ENCODE measurements around the gene LEPROT.

The LEPROT gene

DNA sequence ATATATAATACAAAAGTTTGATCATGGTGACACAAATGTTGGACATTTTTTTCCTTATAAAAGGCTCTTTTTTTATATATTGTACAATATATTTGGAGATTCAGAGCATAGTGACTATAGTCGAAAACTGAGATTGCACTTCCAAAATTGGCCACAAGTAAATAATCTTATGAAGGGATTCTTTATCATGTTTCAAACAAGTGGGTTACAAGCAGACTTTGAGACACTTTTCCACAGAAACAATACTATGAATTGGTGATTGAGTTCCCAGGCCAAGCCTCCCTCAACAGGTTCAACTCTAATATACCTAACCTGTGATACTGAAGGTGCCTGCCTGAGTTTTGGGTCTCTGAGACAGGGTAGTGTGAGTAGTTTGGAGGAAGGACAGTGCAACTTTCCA lies 13.8 kb downstream of the LEPROT start:
- TF ChIP-seq POLR2AphosphoS5 (IDR thresholded peaks at IDR 0.05; ENCODE audit: low read depth, low read length): no peak
- TF ChIP-seq SIN3A (IDR thresholded peaks at IDR 0.05; ENCODE audit: borderline replicate concordance, insufficient read depth, low read length): no peak
- no peak for TF ChIP-seq TAF1 (IDR thresholded peaks at IDR 0.05; ENCODE audit: borderline replicate concordance, insufficient read depth, low read length)
- TF ChIP-seq FOXP2 (optimal IDR thresholded peaks at IDR 0.05; ENCODE audit: borderline replicate concordance, extremely low read depth, extremely low read length, insufficient read depth): no peak
- TF ChIP-seq, protein P1, sequence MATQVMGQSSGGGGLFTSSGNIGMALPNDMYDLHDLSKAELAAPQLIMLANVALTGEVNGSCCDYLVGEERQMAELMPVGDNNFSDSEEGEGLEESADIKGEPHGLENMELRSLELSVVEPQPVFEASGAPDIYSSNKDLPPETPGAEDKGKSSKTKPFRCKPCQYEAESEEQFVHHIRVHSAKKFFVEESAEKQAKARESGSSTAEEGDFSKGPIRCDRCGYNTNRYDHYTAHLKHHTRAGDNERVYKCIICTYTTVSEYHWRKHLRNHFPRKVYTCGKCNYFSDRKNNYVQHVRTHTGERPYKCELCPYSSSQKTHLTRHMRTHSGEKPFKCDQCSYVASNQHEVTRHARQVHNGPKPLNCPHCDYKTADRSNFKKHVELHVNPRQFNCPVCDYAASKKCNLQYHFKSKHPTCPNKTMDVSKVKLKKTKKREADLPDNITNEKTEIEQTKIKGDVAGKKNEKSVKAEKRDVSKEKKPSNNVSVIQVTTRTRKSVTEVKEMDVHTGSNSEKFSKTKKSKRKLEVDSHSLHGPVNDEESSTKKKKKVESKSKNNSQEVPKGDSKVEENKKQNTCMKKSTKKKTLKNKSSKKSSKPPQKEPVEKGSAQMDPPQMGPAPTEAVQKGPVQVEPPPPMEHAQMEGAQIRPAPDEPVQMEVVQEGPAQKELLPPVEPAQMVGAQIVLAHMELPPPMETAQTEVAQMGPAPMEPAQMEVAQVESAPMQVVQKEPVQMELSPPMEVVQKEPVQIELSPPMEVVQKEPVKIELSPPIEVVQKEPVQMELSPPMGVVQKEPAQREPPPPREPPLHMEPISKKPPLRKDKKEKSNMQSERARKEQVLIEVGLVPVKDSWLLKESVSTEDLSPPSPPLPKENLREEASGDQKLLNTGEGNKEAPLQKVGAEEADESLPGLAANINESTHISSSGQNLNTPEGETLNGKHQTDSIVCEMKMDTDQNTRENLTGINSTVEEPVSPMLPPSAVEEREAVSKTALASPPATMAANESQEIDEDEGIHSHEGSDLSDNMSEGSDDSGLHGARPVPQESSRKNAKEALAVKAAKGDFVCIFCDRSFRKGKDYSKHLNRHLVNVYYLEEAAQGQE (IDR thresholded peaks at IDR 0.05; ENCODE audit: insufficient read depth in 1 of 2, low read depth in 2 of 2, low read length in 2 of 2): no peak

DNA sequence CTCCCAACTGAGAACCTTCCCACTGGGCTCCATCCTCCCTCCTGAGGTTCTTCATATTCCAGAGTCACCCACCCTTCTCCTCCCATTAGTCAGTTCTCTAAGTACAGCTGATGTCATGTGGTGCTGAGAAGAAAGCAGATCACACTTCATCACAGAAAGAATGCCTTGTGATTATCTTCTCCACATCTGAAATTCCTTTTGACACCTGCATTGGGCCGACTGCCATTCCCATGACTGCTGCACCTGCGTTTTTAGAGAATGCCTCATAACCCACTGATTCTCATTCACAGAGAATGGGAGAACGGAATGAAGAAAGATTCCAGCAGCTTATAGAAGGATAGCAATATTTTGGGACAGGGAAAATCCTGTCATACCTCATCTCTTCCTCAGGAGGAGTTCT lies 14.3 kb downstream of the LEPROT start:
- no peak for TF ChIP-seq FOXP2 (optimal IDR thresholded peaks at IDR 0.05; ENCODE audit: borderline replicate concordance, extremely low read depth, extremely low read length, insufficient read depth)
- TF ChIP-seq POLR2AphosphoS5 (IDR thresholded peaks at IDR 0.05; ENCODE audit: low read depth, low read length): no peak
- TF ChIP-seq SIN3A (IDR thresholded peaks at IDR 0.05; ENCODE audit: borderline replicate concordance, insufficient read depth, low read length): no peak
- TF ChIP-seq TAF1 (IDR thresholded peaks at IDR 0.05; ENCODE audit: borderline replicate concordance, insufficient read depth, low read length): no peak
- TF ChIP-seq, protein P1 (IDR thresholded peaks at IDR 0.05; ENCODE audit: insufficient read depth in 1 of 2, low read depth in 2 of 2, low read length in 2 of 2): no peak

GRCh38 chr1:65435987-65436386 lies 15.5 kb downstream of the LEPROT start:
- TF ChIP-seq TAF1 (IDR thresholded peaks at IDR 0.05; ENCODE audit: borderline replicate concordance, insufficient read depth, low read length) (no peak), FOXP2 (optimal IDR thresholded peaks at IDR 0.05; ENCODE audit: borderline replicate concordance, extremely low read depth, extremely low read length, insufficient read depth) (no peak), SIN3A (IDR thresholded peaks at IDR 0.05; ENCODE audit: borderline replicate concordance, insufficient read depth, low read length) (no peak), POLR2AphosphoS5 (IDR thresholded peaks at IDR 0.05; ENCODE audit: low read depth, low read length) (no peak)
- TF ChIP-seq, protein P1 (IDR thresholded peaks at IDR 0.05; ENCODE audit: insufficient read depth in 1 of 2, low read depth in 2 of 2, low read length in 2 of 2): no peak

GRCh38 chr1:65437616-65438015 lies 17.1 kb downstream of the LEPROT start:
- TF ChIP-seq TAF1 (IDR thresholded peaks at IDR 0.05; ENCODE audit: borderline replicate concordance, insufficient read depth, low read length) (no peak), POLR2AphosphoS5 (IDR thresholded peaks at IDR 0.05; ENCODE audit: low read depth, low read length) (no peak), FOXP2 (optimal IDR thresholded peaks at IDR 0.05; ENCODE audit: borderline replicate concordance, extremely low read depth, extremely low read length, insufficient read depth) (no peak), SIN3A (IDR thresholded peaks at IDR 0.05; ENCODE audit: borderline replicate concordance, insufficient read depth, low read length) (no peak)
- TF ChIP-seq, protein P1 (IDR thresholded peaks at IDR 0.05; ENCODE audit: insufficient read depth in 1 of 2, low read depth in 2 of 2, low read length in 2 of 2): no peak

All from PFSK-1 (cell line).